ENCODE data around the gene BRI3BP.
"Not testable (repeated sequence)": the region's sequence is repeated elsewhere in the genome, so short reads cannot be mapped to it uniquely, and the experiment has no call there.

BRI3BP gene

GRCh38 chr12:125065021-125065918, 71.8 kb downstream of the BRI3BP start, which contains the start of gene AACS:
AACS (plus strand) TSS chr12:125065435; CDS start chr12:125065585, 150 bp downstream.
- peak; percentile 92 for DNase-seq

GRCh38 chr12:125065919-125066570, 72.6 kb downstream of the BRI3BP start:
- no peak for DNase-seq

- no peak for DNase-seq
Measured at GRCh38 chr12:125068391-125068790, 74.9 kb downstream of the BRI3BP start.

- DNase-seq: no peak
Measured at GRCh38 chr12:125069616-125070015, 76.2 kb downstream of the BRI3BP start.

GRCh38 chr12:125070112-125070511, 76.7 kb downstream of the BRI3BP start:
- no peak for DNase-seq

- DNase-seq: no peak
Measured at GRCh38 chr12:125070661-125071390, 77.4 kb downstream of the BRI3BP start.

GRCh38 chr12:125071456-125071855, 78.0 kb downstream of the BRI3BP start:
- DNase-seq: no peak

GRCh38 chr12:125072496-125072895, 79.1 kb downstream of the BRI3BP start:
- DNase-seq: no peak

GRCh38 chr12:125074294-125074693, 80.8 kb downstream of the BRI3BP start:
- DNase-seq: not testable (repeated sequence)

GRCh38 chr12:125076103-125076502, 82.7 kb downstream of the BRI3BP start:
- no peak for DNase-seq

GRCh38 chr12:125079084-125079483, 85.6 kb downstream of the BRI3BP start:
- DNase-seq: no peak

GRCh38 chr12:125079648-125080645, 86.5 kb downstream of the BRI3BP start:
- DNase-seq: no peak

Data from right kidney (tissue), 1 donor.